Germinal center (tissue), 1 donor: ENCODE data around the gene TNP1.

Experiments used
- DNase-seq: peaks from one replicate; pipeline ENCODE4 v3.0.0; 2012; ENCODE audit warnings: mixed read lengths, low spot score

Gene TNP1

GRCh38 chr2:216838151-216838550 lies 21.7 kb downstream of the TNP1 start:
- no peak for DNase-seq

DNA sequence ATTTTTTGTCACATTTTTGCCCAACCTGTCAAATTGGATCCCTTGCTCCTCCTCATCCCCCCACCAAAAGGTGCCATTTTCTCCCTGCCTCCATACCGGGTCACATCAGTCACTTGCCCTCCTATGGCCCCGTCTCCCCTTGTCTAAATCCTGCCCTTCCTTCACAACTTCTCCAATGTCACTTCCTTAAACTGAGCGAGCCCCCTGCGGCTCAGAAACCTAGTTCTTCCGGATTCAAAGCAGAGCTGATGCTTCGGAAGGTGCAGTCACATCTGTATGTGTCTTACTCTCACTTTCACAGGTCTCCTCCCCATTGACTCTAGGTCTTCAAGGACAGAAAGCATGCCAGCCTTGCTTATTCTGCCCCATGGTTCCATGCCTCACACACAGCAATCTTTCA lies 22.1 kb downstream of the TNP1 start:
- no peak for DNase-seq

DNA sequence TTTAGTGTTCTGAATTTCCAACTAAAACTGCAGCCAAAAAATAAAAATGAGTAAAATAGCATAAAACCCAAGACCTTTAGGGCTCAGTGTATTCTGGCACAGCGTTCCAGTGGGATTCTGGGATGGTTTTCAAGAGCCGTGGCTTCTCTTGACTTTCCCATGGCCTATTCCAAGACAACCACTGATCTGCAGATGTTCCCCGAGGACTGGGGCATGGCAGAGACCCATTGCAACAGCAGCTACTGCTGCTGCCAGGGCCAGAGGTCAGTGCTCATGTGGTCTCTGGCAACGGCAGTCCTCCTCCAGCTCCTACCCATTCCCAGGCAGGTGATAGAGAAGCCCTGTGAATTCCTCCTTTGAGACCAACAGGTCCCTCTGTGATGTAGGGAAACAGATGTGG lies 26.8 kb downstream of the TNP1 start:
- no peak for DNase-seq

GRCh38 chr2:216830346-216830745 lies 29.5 kb downstream of the TNP1 start:
- DNase-seq: no peak

DNA sequence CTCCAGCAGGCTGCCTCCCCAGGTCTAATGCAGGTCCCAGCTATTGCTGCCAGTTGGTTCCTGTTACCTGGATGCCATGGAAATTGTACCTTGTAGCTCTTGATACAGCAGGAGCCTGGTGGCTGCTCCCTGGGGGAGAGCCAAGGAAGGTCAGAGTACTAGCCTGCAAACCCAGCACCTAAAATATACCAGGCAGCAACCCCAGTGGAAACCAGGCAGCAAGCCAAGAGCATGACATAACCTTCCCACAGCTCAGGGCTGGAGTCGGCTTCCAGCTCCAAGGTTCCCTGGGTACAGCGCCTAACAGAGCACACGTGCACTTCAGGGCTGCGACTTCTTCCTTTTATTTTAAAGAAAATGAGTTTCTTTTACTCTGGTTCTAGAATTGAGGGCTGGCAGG lies 30.3 kb downstream of the TNP1 start:
- no peak for DNase-seq

DNA sequence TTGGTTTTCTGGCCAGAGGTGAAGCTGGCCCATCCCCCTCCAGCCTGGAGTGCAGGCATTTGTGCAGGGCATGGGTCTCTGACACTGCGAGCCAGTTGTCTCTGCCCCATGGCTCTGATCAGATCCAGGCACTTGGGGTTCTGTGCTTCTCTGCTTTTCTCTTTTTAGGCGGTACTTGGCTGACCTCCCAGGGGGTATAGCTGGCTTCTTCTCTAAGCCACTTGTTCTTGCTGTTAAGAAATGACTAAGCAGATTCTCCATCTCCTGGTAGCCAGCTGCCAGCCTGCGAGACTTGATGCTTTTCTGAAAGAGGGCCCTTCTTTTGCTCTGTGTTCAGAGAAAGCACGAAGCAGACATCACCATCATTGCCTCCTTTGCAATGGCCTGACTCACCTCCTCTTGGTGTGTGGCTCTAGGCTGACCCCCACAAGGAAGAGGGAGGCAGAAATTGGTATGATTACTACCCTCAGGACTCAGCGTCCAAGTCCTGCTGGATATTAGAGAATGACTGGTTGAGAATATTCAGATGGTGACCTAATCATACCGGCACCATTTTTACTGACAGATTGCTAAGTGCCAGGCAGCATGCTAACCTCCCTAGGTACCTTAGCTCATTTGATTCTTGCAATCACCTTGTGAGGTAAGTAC lies 32.7 kb downstream of the TNP1 start:
- DNase-seq: no peak

GRCh38 chr2:216822470-216822869 lies 37.4 kb downstream of the TNP1 start:
- no peak for DNase-seq

- DNase-seq: no peak
These were observed 39.2 kb downstream of the TNP1 start for GRCh38 chr2:216820709-216821108.

- no peak for DNase-seq
These were observed 40.1 kb downstream of the TNP1 start for GRCh38 chr2:216819766-216820165.

DNA sequence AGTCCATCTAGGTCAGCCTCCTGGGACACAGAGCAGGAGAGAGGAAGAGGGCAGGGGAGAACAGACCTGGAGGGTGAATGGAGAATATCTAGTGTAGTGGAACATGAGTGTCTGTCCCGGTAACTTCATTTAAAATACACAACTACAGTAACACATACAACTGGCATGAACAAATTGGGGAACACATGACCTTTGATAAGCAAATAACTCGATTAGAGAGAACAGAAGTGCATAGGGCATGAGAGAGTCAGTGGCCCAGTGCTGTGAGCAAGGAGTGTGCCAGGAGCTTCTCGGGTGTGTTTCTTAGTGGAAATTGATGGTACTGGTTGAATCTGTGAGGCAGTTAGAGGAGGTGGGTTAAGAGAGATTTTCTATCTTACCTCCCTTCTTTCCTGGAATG lies 40.8 kb downstream of the TNP1 start:
- DNase-seq: no peak

- no peak for DNase-seq
These were observed 49.3 kb downstream of the TNP1 start for GRCh38 chr2:216810399-216811160.
